C4-2B (cell line): ENCODE results near the gene CLK3.
A peak's percentile ranks its signal among the peaks of the same experiment; 100 is the strongest.

Source experiments
- H3K27ac ChIP-seq: fragments of 450-650 bp; 2 replicates; pipeline ENCODE4 v1.5.1; 2017
- CTCF ChIP-seq: fragments of 450-650 bp; conservative IDR thresholded peaks from 2 replicates; pipeline ENCODE4 v1.5.1; 2017; ENCODE audit warnings: mild to moderate bottlenecking
- ZFX ChIP-seq: fragments of 450-650 bp; IDR thresholded peaks from 2 replicates; pipeline ENCODE4 v1.6.1; 2017

CLK3 gene

GRCh38 chr15:74632601-74633000, 17.0 kb downstream of the CLK3 start:
- TF ChIP-seq ZFX (no peak), CTCF (no peak)
- H3K27ac ChIP-seq, result no peak overlapping the region

GRCh38 chr15:74633781-74634180, 18.1 kb downstream of the CLK3 start:
- H3K27ac ChIP-seq, result no peak overlapping the region
- TF ChIP-seq CTCF, result no peak
- no peak for TF ChIP-seq ZFX

GRCh38 chr15:74635228-74635627, 19.6 kb downstream of the CLK3 start:
- H3K27ac ChIP-seq, result no peak overlapping the region
- TF ChIP-seq CTCF (peak; percentile 93), ZFX (no peak)

GRCh38 chr15:74636984-74637383, 21.3 kb downstream of the CLK3 start:
- TF ChIP-seq CTCF (no peak), ZFX (no peak)
- H3K27ac ChIP-seq, result no peak overlapping the region

GRCh38 chr15:74641151-74641550, 25.5 kb downstream of the CLK3 start:
- TF ChIP-seq CTCF, result no peak
- no peak for TF ChIP-seq ZFX
- H3K27ac ChIP-seq, result peak overlapping the region; percentile 99

GRCh38 chr15:74642348-74642733, 26.7 kb downstream of the CLK3 start:
- TF ChIP-seq CTCF, result no peak
- no peak for TF ChIP-seq ZFX
- peak overlapping the region; percentile 99 for H3K27ac ChIP-seq

- H3K27ac ChIP-seq, result peak overlapping the region; percentile 99
- no peak for TF ChIP-seq ZFX
- TF ChIP-seq CTCF, result no peak
Observed at GRCh38 chr15:74642734-74643664, 27.4 kb downstream of the CLK3 start.
